SU-DHL-6 (cell line): ENCODE measurements around the gene CCDC83.

Source experiments
- EZH2phosphoT487 ChIP-seq: fragments of 200-600 bp; sonication (generic), shearing (Covaris generic); conservative IDR thresholded peaks from 2 replicates; pipeline ENCODE4 v1.6.1; 2018; ENCODE audit warnings: mild to moderate bottlenecking, antibody characterized with exemption, low read length, moderate library complexity, mixed read lengths
- TF ChIP-seq, protein P1 (sequence below): fragments of 200-600 bp; sonication (generic); IDR thresholded peaks from one replicate; pipeline ENCODE4 v1.5.1; 2017; ENCODE audit warnings: antibody characterized with exemption, mild to moderate bottlenecking, low read length, moderate library complexity; ENCODE audit not compliant: insufficient read depth, poor library complexity, severe bottlenecking

DNA sequence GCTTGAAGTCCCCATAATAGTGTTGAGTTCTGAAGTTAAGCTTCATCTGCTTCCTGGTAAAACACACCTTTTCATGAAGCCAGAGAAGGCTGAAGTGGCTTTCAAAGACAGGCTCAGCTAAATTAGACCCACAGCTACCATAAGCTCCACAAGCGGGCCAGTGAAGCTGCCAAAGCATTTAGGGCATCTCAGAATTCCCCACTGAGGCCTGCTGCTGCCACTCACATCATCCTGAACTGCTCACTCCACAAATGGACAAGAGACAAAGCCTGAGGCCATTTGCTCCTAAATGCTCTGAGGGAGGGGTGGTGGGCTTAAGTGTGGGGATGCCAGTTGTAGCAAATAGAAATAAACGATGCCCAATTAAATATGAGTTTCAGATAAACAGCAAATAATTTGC, 14.6 kb downstream of the CCDC83 start:
- TF ChIP-seq, protein P1, sequence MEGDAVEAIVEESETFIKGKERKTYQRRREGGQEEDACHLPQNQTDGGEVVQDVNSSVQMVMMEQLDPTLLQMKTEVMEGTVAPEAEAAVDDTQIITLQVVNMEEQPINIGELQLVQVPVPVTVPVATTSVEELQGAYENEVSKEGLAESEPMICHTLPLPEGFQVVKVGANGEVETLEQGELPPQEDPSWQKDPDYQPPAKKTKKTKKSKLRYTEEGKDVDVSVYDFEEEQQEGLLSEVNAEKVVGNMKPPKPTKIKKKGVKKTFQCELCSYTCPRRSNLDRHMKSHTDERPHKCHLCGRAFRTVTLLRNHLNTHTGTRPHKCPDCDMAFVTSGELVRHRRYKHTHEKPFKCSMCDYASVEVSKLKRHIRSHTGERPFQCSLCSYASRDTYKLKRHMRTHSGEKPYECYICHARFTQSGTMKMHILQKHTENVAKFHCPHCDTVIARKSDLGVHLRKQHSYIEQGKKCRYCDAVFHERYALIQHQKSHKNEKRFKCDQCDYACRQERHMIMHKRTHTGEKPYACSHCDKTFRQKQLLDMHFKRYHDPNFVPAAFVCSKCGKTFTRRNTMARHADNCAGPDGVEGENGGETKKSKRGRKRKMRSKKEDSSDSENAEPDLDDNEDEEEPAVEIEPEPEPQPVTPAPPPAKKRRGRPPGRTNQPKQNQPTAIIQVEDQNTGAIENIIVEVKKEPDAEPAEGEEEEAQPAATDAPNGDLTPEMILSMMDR = no peak
- no peak for TF ChIP-seq EZH2phosphoT487
